ENCODE results near the gene MVB12A. TPM values are rescaled to one million over a fixed set of nuclear protein-coding genes. Genes with fewer than 3 reads are reported as not detected.
A peak's percentile ranks its signal among the peaks of the same experiment; 100 is the strongest.

Gene MVB12A
- total and polyA plus RNA-seq, 9 of the 15 experiments (the other 6 are each of a cell fraction or from before 2014, with no cell fraction given), result 1.2 to 46.2 (median 22.4) TPM

DNA sequence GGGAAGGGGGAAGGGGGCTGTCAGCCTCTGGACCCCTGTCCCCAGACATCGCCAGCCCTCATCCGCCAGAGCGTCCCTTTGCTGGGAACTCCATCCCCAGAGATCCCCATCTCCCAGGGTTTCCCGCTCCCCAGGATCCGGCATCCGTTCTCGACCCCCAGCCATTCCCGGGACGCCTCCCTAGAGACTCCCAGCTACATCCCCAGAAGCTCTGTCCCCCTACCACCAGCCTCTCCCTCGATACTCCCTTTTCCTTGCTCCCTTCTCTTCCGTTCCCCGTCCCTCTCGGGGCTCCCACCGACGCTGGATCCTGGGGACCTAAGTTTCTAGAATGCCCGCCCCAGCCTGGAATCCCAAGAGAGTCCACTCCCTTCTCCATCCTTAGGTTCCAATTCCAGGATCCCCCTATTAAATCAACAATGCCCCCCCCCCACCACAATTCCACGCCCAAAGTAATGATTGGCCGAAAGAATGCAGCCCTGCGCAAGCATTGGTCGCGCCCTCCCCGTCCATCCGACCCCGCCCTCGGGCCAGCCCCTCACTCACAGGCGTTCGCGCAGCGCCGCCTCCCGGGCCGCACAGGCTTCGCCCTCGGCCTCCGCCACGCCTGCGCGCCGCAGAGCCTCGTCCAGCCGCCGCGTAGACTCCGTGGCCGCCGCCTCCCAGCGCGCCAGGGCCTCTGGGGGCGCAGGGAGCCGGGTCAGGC is 29.0 kb upstream of the MVB12A start (continued):
- TF ChIP-seq, protein P1, sequence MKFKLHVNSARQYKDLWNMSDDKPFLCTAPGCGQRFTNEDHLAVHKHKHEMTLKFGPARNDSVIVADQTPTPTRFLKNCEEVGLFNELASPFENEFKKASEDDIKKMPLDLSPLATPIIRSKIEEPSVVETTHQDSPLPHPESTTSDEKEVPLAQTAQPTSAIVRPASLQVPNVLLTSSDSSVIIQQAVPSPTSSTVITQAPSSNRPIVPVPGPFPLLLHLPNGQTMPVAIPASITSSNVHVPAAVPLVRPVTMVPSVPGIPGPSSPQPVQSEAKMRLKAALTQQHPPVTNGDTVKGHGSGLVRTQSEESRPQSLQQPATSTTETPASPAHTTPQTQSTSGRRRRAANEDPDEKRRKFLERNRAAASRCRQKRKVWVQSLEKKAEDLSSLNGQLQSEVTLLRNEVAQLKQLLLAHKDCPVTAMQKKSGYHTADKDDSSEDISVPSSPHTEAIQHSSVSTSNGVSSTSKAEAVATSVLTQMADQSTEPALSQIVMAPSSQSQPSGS (CRISPR knock-in tag; IDR thresholded peaks at IDR 0.05), result no peak
- TF ChIP-seq ZNF668 (CRISPR knock-in tag; IDR thresholded peaks at IDR 0.05) (no peak), RBM39 (optimal IDR thresholded peaks at IDR 0.05; ENCODE audit: low read depth, low read length) (no peak), HDGF (IDR thresholded peaks at IDR 0.05) (no peak), MEIS2 (IDR thresholded peaks at IDR 0.05; ENCODE audit: partially characterized antibody) (peak; percentile 69), EZH2 (IDR thresholded peaks at IDR 0.05; ENCODE audit: borderline replicate concordance, low read depth, low read length) (no peak), XRCC4 (IDR thresholded peaks at IDR 0.05; ENCODE audit: extremely low read depth, insufficient read depth, insufficient read length) (no peak), EHMT2 (IDR thresholded peaks at IDR 0.05) (no peak), ZNF121 (CRISPR knock-in tag; conservative IDR thresholded peaks at IDR 0.05) (no peak), HMG20A (CRISPR knock-in tag; conservative IDR thresholded peaks at IDR 0.05) (no peak), POU5F1 (IDR thresholded peaks at IDR 0.05; ENCODE audit: borderline replicate concordance, low read depth, low read length, partially characterized antibody) (no peak), ZNF644 (tag; IDR thresholded peaks at IDR 0.05; ENCODE audit: low read depth) (no peak), PHF21A (IDR thresholded peaks at IDR 0.05; ENCODE audit: borderline replicate concordance, low read depth) (no peak), CEBPG (CRISPR knock-in tag; IDR thresholded peaks at IDR 0.05) (no peak), CEBPG (tag; conservative IDR thresholded peaks at IDR 0.05 in 1 of 2, IDR thresholded peaks at IDR 0.05 in 1 of 2) (no peak), HMGN3 (IDR thresholded peaks at IDR 0.05; ENCODE audit: borderline replicate concordance, extremely low read depth, insufficient read length, low read depth, low read length) (peak; percentile 37), HDAC1 (IDR thresholded peaks at IDR 0.05) (0 out of 4 replicates have a peak, but pooled peaks of 1 of the 2 experiments have one; percentile 44), CBX1 (IDR thresholded peaks at IDR 0.05; ENCODE audit: low read depth) (peak; percentile 46; the same call in 1 of the 2 replicates), RBM25 (IDR thresholded peaks at IDR 0.05; ENCODE audit: low read depth, low read length, severe bottlenecking) (peak; percentile 81), ZNF408 (CRISPR knock-in tag; IDR thresholded peaks at IDR 0.05; ENCODE audit: low read depth) (no peak)
- TF ChIP-seq, protein P2, sequence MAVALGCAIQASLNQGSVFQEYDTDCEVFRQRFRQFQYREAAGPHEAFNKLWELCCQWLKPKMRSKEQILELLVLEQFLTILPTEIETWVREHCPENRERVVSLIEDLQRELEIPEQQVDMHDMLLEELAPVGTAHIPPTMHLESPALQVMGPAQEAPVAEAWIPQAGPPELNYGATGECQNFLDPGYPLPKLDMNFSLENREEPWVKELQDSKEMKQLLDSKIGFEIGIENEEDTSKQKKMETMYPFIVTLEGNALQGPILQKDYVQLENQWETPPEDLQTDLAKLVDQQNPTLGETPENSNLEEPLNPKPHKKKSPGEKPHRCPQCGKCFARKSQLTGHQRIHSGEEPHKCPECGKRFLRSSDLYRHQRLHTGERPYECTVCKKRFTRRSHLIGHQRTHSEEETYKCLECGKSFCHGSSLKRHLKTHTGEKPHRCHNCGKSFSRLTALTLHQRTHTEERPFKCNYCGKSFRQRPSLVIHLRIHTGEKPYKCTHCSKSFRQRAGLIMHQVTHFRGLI (CRISPR knock-in tag; IDR thresholded peaks at IDR 0.05), result no peak
- TF ChIP-seq, protein P3, sequence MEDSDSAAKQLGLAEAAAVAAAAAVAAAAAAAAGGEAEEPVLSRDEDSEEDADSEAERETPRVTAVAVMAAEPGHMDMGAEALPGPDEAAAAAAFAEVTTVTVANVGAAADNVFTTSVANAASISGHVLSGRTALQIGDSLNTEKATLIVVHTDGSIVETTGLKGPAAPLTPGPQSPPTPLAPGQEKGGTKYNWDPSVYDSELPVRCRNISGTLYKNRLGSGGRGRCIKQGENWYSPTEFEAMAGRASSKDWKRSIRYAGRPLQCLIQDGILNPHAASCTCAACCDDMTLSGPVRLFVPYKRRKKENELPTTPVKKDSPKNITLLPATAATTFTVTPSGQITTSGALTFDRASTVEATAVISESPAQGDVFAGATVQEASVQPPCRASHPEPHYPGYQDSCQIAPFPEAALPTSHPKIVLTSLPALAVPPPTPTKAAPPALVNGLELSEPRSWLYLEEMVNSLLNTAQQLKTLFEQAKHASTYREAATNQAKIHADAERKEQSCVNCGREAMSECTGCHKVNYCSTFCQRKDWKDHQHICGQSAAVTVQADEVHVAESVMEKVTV (CRISPR knock-in tag; IDR thresholded peaks at IDR 0.05), result peak; percentile 62
- TF ChIP-seq, protein P4, sequence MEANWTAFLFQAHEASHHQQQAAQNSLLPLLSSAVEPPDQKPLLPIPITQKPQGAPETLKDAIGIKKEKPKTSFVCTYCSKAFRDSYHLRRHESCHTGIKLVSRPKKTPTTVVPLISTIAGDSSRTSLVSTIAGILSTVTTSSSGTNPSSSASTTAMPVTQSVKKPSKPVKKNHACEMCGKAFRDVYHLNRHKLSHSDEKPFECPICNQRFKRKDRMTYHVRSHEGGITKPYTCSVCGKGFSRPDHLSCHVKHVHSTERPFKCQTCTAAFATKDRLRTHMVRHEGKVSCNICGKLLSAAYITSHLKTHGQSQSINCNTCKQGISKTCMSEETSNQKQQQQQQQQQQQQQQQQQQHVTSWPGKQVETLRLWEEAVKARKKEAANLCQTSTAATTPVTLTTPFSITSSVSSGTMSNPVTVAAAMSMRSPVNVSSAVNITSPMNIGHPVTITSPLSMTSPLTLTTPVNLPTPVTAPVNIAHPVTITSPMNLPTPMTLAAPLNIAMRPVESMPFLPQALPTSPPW (CRISPR knock-in tag; IDR thresholded peaks at IDR 0.05), result peak; percentile 89
